HG03571 (cell line): ENCODE measurements around the gene MYO7A.
"Not testable (repeated sequence)": the region's sequence is repeated elsewhere in the genome, so short reads cannot be mapped to it uniquely, and the experiment has no call there.

Experiments
- ATAC-seq: cut with Tn5 transposase; IDR thresholded peaks from one replicate; pipeline ENCODE4 v1.9.1; 2021; ENCODE audit not compliant: unreplicated experiment

MYO7A gene

DNA sequence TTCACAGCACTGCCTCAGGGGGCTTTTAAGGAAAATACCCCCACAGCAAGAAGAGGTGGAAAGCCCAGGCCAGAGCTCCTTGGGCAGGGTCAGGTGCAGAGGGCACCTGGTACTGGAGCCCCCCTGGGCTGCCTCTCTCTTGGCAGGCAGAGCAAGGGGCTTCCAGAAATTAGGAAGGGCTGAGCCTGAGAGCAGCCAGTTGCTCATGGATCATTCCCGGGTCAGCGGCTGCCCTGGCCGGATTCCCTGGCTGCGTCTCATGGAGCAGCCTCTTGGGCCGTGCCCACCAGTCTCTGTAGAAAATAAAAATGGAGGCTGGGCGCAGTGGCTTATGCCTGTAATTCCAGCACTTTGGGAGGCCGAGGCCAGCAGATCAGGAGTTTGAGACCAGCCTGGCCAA is 35.7 kb upstream of the MYO7A start:
- no peak for ATAC-seq

DNA sequence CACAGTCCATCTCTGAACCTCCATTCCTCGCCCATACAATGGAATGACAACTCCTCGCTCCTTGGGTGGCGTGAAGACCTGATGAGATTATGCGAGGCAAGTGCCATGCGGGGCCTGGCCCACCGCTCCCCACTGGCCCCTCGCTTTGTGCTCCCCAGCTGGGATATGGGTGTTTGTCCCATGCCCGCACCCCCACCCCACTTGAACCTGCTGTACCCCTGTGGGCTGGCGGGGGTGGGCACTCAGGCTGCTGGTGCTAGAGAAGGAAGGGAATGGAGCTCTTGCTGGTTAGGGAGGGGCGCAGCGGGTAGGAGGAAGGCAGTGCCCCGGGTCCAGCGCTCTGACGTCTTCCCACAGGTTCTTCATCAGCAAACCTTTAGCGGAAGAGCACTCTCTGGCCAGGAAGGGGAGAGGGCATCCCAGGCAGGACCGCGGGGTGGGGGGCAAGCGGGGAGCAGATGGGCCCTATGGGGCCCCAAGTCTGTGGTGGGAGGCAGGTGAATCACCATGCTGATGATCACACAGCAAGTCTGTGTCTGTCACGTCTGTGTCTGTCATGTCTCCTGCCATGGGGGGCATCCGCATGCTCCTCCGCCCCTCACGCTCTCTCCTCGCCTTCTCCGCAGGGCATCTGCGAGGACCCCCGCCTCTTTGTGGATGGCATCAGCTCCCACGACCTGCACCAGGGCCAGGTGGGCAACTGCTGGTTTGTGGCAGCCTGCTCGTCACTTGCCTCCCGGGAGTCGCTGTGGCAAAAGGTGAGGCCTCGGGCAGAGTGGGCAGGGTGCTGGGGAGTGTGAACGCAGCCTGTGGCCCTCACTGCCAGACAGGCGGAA is 34.8 kb upstream of the MYO7A start:
- ATAC-seq, result no peak

DNA sequence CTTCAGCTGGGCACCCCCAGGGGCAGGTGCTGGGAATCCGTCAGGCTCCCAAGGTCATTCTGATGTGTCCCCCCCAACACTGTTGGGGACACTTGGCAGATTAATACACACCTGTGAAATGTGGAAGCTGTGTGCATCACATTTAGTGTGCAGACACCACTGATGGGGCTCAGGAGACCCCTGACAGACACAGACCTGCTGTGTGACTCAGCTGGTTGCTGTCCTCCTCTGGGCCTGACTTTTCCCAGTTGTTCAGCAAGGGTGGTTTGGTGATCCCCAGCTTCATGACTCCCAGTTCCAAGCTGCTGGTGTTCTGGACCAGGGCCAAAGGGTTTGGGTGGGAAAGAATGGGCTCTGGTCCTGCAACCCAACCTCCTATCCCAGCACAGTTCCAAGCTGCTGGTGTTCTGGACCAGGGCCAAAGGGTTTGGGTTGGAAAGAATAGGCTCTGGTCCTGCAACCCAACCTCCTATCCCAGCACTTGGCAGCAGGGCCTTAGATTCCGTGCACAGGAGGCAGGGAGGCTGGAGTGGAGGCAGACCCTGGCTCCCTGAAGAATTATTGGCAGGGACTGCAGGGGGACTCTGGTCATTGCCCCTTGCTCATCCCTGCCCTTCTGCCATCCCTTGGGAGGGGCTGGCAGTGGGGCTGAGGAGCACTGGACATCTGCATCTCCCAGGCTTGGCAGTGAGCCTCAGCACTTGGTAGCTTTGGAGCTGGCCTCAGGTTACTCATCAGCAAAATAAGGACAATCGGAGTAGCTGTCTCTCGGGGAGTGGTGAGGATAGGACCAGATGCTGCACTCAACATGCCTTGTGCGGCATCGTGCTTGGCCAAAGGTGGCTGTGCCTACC is 33.8 kb upstream of the MYO7A start:
- ATAC-seq, result no peak

DNA sequence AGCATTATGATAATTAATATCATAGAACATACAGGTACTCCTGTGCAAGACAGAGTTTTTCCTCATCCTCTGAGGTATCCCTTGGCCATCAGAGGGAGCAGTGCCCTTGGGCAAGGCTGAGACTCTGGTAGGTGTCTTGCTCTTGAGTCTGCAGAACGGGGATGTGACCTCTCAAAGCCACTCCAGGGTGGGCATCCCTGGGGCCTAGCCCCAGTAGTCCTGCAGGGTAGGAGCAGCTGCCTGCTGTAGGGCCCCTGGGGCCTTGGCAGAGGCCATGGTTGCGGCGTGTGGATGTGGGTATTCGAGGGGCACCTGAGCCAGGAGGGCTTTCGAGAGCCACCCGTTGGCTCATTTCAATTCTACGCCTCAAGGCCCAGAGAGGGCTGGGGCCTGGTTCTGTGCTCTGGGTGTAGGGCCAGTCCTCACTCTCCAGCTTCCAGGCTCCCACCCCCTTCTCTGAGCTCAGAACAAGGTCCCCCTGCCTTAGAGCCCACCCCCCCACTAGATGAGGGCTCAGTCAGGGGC is 33.1 kb upstream of the MYO7A start:
- ATAC-seq, result no peak

DNA sequence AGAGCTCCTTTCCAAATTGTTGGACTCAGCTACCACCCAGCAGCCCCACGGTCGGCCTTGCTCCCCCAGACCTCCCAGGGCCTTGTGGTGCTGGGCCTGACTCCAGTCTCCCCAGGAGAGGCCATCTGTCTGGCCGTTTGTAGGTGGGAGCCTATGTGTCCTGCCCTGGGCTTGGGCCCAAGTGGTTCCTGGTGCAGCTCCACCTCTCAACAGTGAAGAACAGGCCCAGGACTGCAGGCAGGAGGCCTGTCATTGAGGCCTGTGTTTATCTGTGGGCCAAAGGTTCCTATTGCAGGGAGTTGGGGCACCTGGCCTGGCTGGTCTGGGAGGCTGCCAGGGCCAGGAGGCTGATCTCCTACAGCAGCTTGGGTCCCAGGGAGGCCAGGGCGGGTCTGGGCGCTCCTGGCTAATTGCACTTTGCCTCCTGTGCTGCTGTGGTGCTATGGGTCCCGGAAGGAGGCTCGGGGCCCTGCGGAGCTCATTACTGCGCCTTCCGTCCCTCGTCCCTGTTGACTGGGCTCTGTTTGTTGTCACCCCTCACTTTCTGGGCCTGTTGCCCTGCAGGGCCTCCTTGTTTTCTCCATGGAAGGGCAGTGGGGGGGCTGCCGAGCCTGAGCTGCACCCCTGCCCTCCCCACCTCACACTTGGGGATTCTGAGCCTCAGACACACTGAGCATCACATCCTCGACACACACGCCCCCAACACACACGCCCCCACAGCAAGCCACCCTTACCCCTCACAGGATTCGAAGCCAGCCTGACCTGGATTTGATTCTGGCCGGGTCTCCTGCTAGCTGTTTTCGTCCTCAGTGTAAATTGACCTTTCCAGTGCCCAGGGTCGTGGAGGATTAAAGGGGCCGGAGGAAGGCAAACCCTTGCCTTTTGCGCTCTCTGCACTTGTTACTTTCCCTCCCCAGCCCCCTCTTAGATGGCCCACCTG is 32.2 kb upstream of the MYO7A start:
- no peak for ATAC-seq

DNA sequence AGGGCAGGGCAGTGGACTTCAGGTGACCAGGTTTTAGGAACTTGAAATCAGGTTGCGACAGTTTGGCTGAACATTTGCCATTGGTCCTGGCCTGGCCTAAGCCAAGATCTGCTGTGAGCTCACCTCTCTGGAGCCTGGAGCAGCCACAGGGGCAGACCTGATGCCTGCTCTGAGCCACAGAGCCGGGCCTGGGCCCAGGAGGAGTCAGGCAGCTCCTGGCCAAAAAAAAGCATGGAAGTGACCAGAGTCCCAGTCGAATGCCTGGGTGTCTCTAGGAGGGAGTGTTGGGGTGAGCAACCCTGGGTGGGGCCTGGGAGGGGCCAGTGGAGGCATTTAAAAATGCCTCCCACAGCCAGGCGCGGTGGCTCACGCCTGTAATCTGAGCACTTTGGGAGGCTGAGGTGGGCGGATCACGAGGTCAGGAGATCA is 31.4 kb upstream of the MYO7A start:
- ATAC-seq, result no peak

DNA sequence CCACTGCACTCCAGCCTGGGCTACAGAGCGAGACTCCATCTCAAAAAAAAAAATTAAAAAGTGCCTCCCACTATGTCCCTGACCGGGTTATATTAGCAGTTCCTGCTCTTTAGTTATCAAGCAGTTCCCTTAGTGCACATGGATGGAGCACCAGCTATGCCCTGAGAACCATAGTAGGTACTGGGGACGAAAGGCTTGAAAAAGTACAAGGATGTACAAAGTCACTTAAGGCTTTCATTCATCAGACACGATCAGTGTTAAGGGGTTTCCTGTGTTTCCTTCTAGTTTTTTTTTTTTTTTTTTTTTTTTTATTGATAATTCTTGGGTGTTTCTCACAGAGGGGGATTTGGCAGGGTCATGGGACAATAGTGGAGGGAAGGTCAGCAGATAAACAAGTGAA is 30.9 kb upstream of the MYO7A start:
- ATAC-seq, result not testable (repeated sequence)

DNA sequence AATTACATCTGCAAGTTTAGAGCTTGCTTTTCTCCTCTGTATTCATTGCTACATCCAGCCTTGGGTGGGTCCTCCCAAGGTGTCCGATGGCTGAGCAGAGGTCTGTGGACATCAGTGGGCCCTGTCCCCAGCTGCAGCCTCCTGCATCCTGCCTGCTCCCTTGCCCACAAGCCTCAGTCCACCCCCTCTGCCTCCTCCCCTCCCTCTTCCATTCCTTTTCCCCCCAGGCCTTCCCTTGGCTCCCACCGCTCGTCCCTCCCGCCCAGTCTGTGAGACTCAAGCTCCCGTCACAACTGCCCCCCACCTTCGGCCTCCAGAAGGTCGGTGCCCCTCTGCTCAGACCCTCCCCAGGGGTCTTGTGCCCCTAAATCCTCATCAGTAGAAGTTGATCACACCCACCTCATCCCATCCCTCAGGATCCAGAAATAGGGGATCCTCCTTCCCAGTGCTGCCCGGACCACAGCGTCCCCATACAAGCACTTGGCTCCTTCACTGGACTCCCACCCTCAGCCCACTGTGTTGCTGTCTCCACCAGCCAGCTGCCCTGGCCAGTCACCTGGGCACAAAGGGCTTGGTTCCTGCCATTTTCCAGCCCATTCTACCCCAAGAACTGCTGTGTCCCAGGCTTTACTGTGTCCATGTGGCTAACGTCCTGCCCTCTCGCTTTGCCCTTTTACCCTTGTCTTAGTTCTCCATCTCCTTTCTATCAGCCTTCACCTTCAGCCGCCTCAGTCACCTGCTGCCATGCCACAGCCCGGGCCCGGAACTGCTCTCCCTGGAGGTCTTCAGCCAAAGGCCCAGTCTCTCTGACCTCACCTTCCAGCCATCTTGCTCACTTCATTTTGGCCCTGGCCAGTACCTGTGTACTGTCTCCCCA is 27.6 kb upstream of the MYO7A start:
- ATAC-seq, result no peak

DNA sequence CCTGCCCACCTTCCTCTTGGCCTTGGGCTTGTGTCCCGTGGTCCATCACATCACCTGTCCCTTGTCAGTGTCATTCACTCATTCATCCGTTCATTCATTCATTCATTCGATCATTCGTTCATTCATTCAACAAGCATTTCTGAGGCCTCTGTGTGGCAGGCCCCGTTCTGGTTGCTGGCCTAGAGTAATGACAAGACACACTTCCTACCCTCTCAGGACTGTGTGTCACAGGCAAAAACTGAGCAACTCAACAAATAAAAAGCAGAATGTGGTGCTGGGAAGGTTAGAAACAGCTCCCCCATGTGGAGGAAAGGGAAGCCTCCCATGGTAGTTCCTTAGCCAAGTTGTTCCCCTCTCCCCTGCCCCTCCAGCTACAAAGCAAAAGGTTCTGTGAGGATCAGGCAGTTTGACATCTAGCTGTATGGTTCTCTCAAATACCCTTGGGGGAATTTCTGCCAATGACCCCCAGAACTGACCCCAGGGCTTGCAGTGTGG is 27.0 kb upstream of the MYO7A start:
- no peak for ATAC-seq

DNA sequence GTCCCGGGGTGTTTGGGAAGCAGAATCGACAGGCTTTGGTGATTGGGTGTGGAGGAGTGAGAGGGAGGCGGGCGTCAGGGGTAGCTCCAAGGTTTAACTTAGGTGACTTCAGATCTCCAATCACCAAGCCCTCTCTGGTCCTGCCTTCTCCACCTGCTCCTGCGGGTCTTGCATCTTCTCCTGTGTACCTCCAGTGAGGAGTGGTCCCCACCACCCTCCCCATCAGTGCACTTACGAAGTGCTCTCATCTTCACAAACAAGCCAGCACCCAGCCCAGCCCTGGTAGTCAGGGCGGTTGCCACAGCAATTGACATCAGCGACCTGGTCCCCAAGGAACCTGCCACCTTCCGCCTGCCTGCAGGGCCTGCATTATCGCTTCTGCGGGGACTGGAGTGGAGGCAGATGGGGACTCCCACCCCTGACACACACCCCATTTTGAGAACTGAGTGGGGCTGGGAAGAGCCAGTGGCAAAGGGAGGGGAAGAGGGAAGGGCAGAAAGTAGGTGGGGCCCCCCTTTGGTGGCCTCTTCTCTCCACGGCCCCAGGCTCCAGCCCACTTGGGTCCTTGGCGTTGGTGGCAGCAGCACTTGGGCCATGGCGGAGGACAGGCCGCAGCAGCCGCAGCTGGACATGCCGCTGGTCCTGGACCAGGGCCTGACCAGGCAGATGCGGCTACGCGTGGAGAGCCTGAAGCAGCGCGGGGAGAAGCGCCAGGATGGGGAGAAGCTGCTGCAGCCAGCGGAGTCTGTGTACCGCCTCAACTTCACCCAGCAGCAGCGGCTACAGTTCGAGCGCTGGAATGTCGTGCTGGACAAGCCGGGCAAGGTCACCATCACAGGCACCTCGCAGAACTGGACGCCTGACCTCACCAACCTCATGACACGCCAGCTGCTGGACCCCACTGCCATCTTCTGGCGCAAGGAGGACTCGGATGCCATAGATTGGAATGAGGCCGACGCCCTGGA is 25.5 kb upstream of the MYO7A start, which contains the start of gene OMP:
Gene OMP, plus strand, starts transcription at position 595 of the 965 bp plus-strand sequence. Its CDS starts 0 bp downstream, at position 595.
- ATAC-seq, result no peak

DNA sequence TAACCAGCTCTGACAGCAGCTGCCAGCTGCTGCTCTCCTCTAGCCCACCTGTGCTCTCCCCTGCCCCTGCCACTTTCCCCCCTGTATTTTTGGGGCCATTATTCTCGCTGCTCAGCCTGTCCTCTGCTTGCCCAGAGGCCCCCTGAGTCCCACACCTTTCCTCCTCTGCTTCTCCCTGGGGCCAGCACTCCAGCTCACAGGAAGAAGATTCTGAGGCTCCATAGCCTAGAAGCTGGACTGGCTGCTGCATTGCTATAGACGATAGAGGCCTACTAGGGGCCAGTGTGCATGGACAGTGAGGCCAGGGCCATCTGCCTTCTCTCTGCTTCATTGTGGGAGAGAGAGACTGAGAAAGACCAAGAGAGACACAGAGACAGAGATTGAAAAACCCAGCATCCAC is 24.7 kb upstream of the MYO7A start:
- no peak for ATAC-seq

DNA sequence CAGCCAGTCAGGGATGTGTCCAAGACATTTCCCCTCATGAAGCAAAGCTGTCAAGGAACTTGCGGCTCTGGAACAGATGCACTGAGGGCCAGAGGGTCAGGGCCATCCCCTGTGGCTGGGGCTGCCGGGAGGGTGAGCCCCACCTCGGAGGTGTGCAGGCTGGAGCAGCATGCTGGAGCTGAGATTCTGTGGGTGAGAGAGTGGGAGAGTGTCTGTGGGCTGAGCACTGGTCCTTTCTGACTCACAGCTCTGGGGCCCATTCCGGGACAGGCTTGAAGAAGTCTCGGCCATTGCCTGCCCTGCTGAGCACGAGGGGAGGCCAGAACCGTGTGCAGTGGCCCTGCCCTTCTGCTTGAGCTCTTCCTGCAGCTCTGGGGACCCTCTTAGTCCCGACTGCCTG is 23.3 kb upstream of the MYO7A start:
- ATAC-seq, result no peak

DNA sequence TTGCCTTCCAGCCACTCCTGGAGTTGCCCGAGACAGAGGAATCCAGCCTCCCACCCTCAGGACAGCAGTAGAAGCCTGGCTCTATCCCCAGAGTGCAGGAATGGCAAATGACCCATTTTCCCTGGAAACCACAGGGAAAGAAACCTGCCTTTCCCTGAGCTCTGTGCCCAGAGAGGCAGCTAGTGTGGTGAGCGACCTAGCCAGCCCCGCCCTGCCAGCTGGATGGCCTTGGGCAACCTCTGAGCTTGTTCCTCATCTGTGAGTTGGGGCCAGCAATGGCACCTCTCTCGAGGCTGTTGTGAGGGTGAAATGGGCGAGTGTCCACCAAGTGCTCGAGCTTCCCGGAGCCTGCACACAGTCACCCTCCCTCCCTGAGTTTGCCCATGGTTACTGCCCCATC is 21.7 kb upstream of the MYO7A start:
- no peak for ATAC-seq

DNA sequence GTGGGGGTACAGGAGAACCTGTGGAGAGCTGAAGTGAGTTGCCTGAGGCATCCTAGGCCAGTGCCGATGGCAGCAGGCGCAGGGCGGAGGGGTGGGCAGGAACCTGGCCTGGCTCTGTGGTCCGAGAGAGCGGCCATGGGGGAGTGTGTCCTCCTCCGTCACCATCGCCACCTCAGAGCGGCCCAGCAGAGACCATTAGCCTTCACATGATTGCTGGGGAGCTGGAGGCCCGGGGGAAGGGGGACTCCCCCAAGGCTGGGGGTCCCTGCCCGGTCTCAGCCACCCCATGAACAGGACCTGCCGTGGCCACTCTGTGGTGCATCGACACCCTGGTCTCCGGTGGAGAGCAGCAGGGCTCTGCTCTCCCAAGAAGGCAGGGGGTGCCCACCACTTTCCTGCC is 21.3 kb upstream of the MYO7A start:
- ATAC-seq, result no peak

DNA sequence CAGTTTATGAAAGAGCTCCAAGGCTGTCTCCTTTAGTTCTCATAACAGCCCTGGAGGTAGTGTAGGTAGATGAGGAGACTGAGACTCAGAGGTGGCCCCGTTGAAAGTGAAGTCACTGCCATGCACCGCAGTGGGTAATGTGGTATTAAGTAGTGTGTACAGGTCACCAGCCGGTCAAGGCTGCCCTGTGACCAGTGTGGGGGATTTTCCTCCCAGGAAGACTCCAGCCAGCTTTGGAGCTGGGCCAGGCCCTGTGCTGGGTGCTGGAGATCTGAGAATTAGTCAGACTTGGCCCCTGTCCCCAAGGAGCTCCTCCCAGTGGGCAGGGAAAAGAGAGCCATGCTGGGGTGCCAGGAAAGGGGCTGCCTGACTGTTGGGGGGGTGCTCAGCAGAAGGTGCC is 20.1 kb upstream of the MYO7A start:
- no peak for ATAC-seq

DNA sequence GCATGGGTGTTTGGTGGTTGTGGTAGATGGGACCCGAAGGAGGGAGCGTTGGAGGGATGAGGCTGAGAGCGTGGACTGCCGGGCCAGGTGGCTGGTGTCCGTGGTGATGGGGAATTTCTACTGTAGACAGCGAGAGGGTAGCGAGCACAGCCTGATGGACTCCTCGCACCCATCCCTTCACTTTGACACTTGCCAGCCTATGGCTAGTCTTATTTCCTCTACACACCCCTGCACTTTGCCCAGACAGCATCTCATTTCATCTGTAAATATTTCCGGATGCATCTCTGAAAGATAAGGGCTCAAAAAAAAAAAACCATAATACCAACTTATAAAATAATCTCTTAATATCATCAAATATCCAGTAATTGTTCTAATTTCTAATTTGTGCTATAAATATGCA is 19.6 kb upstream of the MYO7A start:
- no peak for ATAC-seq

DNA sequence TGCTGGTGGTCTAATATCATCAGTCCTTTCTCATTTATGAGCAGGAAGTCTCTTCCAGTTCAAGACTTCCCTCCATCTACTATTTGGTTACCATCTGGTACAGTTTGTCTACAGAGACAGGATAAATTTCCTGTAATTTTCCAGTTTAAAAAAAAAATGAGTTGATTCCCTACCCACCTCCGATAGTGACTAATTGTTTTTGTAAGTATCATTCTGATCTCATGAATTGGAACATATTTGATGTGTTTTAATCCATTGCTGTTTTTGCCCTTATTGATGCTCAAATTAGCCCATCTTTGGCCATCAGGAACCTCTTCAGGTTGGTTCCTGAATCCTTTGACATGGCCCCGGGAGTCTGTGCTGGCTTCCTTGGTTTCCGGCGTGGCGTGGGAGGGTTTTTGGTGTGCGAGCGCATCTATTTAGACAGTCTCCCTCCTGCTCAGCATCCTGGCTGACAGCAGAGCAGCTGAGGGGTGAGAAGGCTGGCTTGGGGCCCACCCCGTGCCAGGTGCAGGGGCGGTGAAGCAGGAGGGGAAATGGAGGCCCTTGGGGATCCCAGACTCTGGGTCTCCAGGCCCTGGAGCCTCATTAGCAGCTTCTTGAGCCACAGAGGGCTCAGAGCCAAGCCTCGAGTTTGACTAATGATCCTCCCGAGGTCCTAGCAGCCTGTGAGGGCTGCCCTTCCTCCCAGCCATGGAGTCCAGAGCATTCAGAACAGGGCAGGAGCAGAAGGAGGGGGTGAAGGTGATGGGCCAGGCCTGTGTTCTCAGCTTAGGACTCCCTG is 18.6 kb upstream of the MYO7A start:
- no peak for ATAC-seq

DNA sequence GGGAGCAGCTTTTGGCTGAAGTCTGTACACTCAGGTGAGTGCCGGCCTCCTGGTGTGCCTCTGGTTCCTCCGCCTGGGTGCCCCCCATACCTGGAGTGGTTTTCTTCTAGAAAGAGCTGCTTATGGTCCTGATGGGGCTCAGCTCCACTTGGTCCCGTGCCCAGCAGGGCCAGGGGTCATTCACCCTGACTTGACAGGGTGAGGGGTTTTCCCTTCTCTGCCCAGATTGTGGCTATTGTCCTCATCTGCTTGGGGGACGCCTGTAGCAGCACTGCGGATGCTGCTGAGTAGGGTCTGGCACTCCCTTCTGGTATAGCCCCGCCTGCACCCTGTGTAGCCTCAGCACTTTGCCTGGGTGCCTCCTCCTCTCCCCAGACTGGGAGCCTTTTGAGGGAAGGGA is 17.2 kb upstream of the MYO7A start:
- ATAC-seq, result no peak
